HepG2 (cell line): Measurements from ENCODE around the gene DNAJB11. TPM values are rescaled to one million over a fixed set of nuclear protein-coding genes. Genes with fewer than 3 reads are reported as not detected.

Experiments
- ATF2 ChIP-seq: sonication (generic); formaldehyde crosslinking; IDR thresholded peaks from 2 replicates; pipeline ENCODE4 v1.4.0; 2020; ENCODE audit warnings: missing genetic modification reagents
- CBX1 ChIP-seq: IDR thresholded peaks from one replicate; pipeline ENCODE4 v1.6.1; 2016; ENCODE audit warnings: antibody characterized with exemption, low read depth
- CEBPG ChIP-seq: IDR thresholded peaks from 2 replicates; pipeline ENCODE4 v1.6.1; 2016
- FOXA1 ChIP-seq, 2 experiments: fragments of 450-650 bp in 1 of 2; sonication (generic) in 1 of 2; formaldehyde crosslinking in 1 of 2; IDR thresholded peaks; 2 replicates each; pipeline versions ENCODE4 v1.4.0 to v1.6.1; 2016 to 2020; ENCODE audit warnings: missing genetic modification reagents in 1 of 2
- ISL2 ChIP-seq: sonication (generic); formaldehyde crosslinking; IDR thresholded peaks from 2 replicates; pipeline ENCODE4 v1.5.0; 2020; ENCODE audit warnings: missing genetic modification reagents
- MED1 ChIP-seq: sonication (generic); formaldehyde crosslinking; IDR thresholded peaks from 2 replicates; pipeline ENCODE4 v1.4.0; 2020; ENCODE audit warnings: missing genetic modification reagents
- NFAT5 ChIP-seq: sonication (generic); formaldehyde crosslinking; IDR thresholded peaks from 2 replicates; pipeline ENCODE4 v1.4.0; 2020; ENCODE audit warnings: missing genetic modification reagents
- NR2F1 ChIP-seq, 2 experiments: fragments of 450-650 bp in 1 of 2; formaldehyde crosslinking in 1 of 2; IDR thresholded peaks; 2 replicates each; pipeline versions ENCODE4 v1.5.0 to v1.6.1; 2016 to 2020; ENCODE audit warnings: mild to moderate bottlenecking in 1 of 2, missing compliant biosample characterization in 1 of 2, missing genetic modification reagents in 1 of 2, moderate library complexity in 1 of 2
- SP4 ChIP-seq: sonication (generic); formaldehyde crosslinking; IDR thresholded peaks from 2 replicates; pipeline ENCODE4 v1.8.1; 2023; ENCODE audit warnings: mild to moderate bottlenecking, missing genetic modification reagents
- TFAP4 ChIP-seq: sonication (generic); IDR thresholded peaks from 2 replicates; pipeline ENCODE4 v1.6.1; 2016; ENCODE audit warnings: low read depth, borderline replicate concordance
- TOE1 ChIP-seq: sonication (generic); formaldehyde crosslinking; IDR thresholded peaks from 2 replicates; pipeline ENCODE4 v1.4.0; 2020; ENCODE audit warnings: mild to moderate bottlenecking, missing genetic modification reagents
- ZNF446 ChIP-seq: sonication (generic); formaldehyde crosslinking; IDR thresholded peaks from 2 replicates; pipeline ENCODE4 v1.5.0; 2020; ENCODE audit warnings: mild to moderate bottlenecking, missing genetic modification reagents
- ZNF574 ChIP-seq: sonication (generic); formaldehyde crosslinking; IDR thresholded peaks from 2 replicates; pipeline ENCODE4 v1.4.0; 2020; ENCODE audit warnings: missing genetic modification reagents
- ZSCAN25 ChIP-seq: sonication (generic); formaldehyde crosslinking; IDR thresholded peaks from 2 replicates; pipeline ENCODE4 v1.8.0; 2022; ENCODE audit warnings: mild to moderate bottlenecking, missing genetic modification reagents
- polyA plus RNA-seq, 8 experiments: library from polyadenylated mRNA; depleted of rRNA in 3 of 8; stranded (reverse) in 7 of 8; unstranded in 1 of 8; fragments of >200 nt; fragmentation: Illumina TruSeq in 4 of 8; extraction: Trizol in 4 of 8; gene quantifications; 2 replicates each; pipeline versions ENCODE4 v1.2.1 to v1.2.3, GENCODE V29; 2011 to 2016; ENCODE audit warnings: low read depth in 4 of 8, missing spikeins in 1 of 8, mixed read lengths in 1 of 8; ENCODE audit not compliant: insufficient read depth in 1 of 8
- total RNA-seq, 5 experiments: library from RNA; depleted of rRNA; stranded (reverse); fragments of >200 nt; fragmentation: Illumina TruSeq; extraction: Trizol; gene quantifications; 2 replicates each; pipeline ENCODE4 v1.2.3, GENCODE V29; 2016; ENCODE audit warnings: low read depth in 1 of 5
- TF ChIP-seq, protein P1 (sequence below): sonication (generic); formaldehyde crosslinking; IDR thresholded peaks from 2 replicates; pipeline ENCODE4 v1.5.1; 2020; ENCODE audit warnings: missing genetic modification reagents, mild to moderate bottlenecking, borderline replicate concordance

DNAJB11 gene
- total and polyA plus RNA-seq, 2 of the 13 experiments (the other 11 are each of a cell fraction or from before 2014, with no cell fraction given) = 41.0 to 132 TPM

DNA sequence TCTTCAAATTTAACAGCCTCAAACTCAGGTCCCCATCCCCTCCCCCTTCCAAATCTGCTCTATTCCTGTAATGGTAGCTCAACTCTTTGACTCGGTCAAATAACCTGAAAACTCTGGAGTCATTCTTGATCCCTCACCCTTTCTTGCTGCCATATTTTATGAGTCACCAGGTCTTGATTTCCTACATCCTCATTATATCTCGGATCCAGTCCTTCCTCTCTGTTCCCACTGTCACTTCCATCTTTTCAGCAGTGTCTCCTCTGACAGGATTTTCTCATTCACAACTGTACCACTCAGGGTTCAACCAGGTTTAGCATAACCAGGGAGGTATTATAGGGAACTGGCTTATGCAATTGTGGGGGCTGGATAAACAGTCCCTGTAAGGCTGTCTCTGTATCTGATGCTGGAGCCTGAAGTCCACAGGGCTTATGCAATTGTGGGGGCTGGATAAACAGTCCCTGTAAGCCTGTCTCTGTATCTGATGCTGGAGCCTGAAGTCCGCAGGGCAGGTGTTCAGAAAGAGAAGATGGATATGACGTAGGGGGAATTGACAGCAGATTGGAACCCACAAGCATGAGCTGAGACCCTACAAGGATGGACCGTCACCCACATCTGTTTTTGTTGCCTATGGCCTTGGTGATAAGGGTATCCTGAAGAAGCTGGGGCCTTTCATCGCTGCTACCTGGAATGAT is 60.6 kb downstream of the DNAJB11 start (continued):
- peak; percentile 80 for TF ChIP-seq ATF2 (CRISPR knock-in tag)
- no peak for TF ChIP-seq ZNF446
- peak; percentile 87 for TF ChIP-seq MED1
- TF ChIP-seq NFAT5 = no peak
- TF ChIP-seq ZNF574 (CRISPR knock-in tag) = peak; percentile 70
- TF ChIP-seq ISL2 (CRISPR knock-in tag) = peak; percentile 71
- peak; percentile 93 for TF ChIP-seq CEBPG (CRISPR knock-in tag)
- TF ChIP-seq NR2F1 (CRISPR knock-in tag; IDR thresholded peaks at IDR 0.05) = peak in 1 of 2 experiments; percentile 43; a peak in 2 of 4 replicates
- TF ChIP-seq ZSCAN25 = peak; percentile 77; the same call in 1 of the 2 replicates
- TF ChIP-seq CBX1 = peak; percentile 44
- TF ChIP-seq FOXA1 (IDR thresholded peaks at IDR 0.05) = no peak
- TF ChIP-seq FOXA1 (CRISPR knock-in tag; IDR thresholded peaks at IDR 0.05) = peak; percentile 82
- 0 out of 2 replicates have a peak, but pooled peaks have one; percentile 44 for TF ChIP-seq TOE1 (CRISPR knock-in tag)
- TF ChIP-seq, protein P1, sequence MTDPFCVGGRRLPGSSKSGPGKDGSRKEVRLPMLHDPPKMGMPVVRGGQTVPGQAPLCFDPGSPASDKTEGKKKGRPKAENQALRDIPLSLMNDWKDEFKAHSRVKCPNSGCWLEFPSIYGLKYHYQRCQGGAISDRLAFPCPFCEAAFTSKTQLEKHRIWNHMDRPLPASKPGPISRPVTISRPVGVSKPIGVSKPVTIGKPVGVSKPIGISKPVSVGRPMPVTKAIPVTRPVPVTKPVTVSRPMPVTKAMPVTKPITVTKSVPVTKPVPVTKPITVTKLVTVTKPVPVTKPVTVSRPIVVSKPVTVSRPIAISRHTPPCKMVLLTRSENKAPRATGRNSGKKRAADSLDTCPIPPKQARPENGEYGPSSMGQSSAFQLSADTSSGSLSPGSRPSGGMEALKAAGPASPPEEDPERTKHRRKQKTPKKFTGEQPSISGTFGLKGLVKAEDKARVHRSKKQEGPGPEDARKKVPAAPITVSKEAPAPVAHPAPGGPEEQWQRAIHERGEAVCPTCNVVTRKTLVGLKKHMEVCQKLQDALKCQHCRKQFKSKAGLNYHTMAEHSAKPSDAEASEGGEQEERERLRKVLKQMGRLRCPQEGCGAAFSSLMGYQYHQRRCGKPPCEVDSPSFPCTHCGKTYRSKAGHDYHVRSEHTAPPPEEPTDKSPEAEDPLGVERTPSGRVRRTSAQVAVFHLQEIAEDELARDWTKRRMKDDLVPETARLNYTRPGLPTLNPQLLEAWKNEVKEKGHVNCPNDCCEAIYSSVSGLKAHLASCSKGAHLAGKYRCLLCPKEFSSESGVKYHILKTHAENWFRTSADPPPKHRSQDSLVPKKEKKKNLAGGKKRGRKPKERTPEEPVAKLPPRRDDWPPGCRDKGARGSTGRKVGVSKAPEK (CRISPR knock-in tag) = peak; percentile 84; the same call in 1 of the 2 replicates
- TF ChIP-seq TFAP4 = peak; percentile 61; the same call in 1 of the 2 replicates
- TF ChIP-seq SP4 (CRISPR knock-in tag) = peak; percentile 62
